ENCODE measurements around the gene ZBTB17. TPM values are rescaled to one million over a fixed set of nuclear protein-coding genes. Genes with fewer than 3 reads are reported as not detected.

The ZBTB17 gene
- total and polyA plus RNA-seq, 10 of the 15 experiments (the other 5 are each of a cell fraction or from before 2014, with no cell fraction given): 0.87 to 59.4 (median 38.7) TPM

GRCh38 chr1:15948595-15949452 is 27.1 kb downstream of the ZBTB17 start (continued):
- no peak for TF ChIP-seq KDM1A (IDR thresholded peaks at IDR 0.05; ENCODE audit: borderline replicate concordance)
- TF ChIP-seq RFX5 (IDR thresholded peaks at IDR 0.05; ENCODE audit: low read depth, low read length): no peak
- TF ChIP-seq ZNF592 (IDR thresholded peaks at IDR 0.05): no peak
- no peak for TF ChIP-seq GABPA (IDR thresholded peaks at IDR 0.05; ENCODE audit: low read depth)
- TF ChIP-seq PML (IDR thresholded peaks at IDR 0.05; ENCODE audit: low read length): no peak
- no peak for TF ChIP-seq IRF4 (IDR thresholded peaks at IDR 0.05; ENCODE audit: low read depth, low read length)
- TF ChIP-seq CBX3 (IDR thresholded peaks at IDR 0.05; ENCODE audit: borderline replicate concordance, low read depth): no peak
- TF ChIP-seq NFXL1 (IDR thresholded peaks at IDR 0.05; ENCODE audit: borderline replicate concordance): no peak
- TF ChIP-seq NKRF (conservative IDR thresholded peaks at IDR 0.05): no peak
- no peak for TF ChIP-seq HDAC6 (IDR thresholded peaks at IDR 0.05; ENCODE audit: unreplicated experiment)
- no peak for TF ChIP-seq WRNIP1 (IDR thresholded peaks at IDR 0.05; ENCODE audit: borderline replicate concordance, low read depth, low read length)
- 0 out of 2 replicates have a peak, but pooled peaks have one; percentile 15 for TF ChIP-seq MTA3 (IDR thresholded peaks at IDR 0.05; ENCODE audit: borderline replicate concordance, low read length)
- TF ChIP-seq MYC (IDR thresholded peaks at IDR 0.05; ENCODE audit: insufficient read depth, insufficient read length, insufficient replicate concordance, low read length, severe bottlenecking): no peak
- TF ChIP-seq POLR2AphosphoS5 (IDR thresholded peaks at IDR 0.05; ENCODE audit: low read length): peak; percentile 8; the same call in 1 of the 2 replicates
- no peak for TF ChIP-seq ZNF274 (IDR thresholded peaks at IDR 0.05; ENCODE audit: insufficient read depth, insufficient read length)
- no peak; the same call in 1 of the 2 replicates for TF ChIP-seq CREM (IDR thresholded peaks at IDR 0.05; ENCODE audit: low read depth)
- TF ChIP-seq EGR1 (IDR thresholded peaks at IDR 0.05; ENCODE audit: borderline replicate concordance in 1 of 2, low read depth in 2 of 2, low read length in 2 of 2): no peak
- no peak for TF ChIP-seq ETV6 (conservative IDR thresholded peaks at IDR 0.05 in 1 of 2, IDR thresholded peaks at IDR 0.05 in 1 of 2; ENCODE audit: borderline replicate concordance in 1 of 2, low read depth in 1 of 2)
- no peak for TF ChIP-seq BCL11A (IDR thresholded peaks at IDR 0.05; ENCODE audit: low read depth, low read length)
- no peak for TF ChIP-seq NR2C1 (IDR thresholded peaks at IDR 0.05)
- no peak for TF ChIP-seq RELB (IDR thresholded peaks at IDR 0.05; ENCODE audit: low read depth)
- no peak for TF ChIP-seq MEF2B (IDR thresholded peaks at IDR 0.05; ENCODE audit: partially characterized antibody, poor library complexity, severe bottlenecking)
- TF ChIP-seq POU2F2 (IDR thresholded peaks at IDR 0.05; ENCODE audit: borderline replicate concordance, low read depth, low read length): no peak
